Measurements from ENCODE around the gene CFAP73. TPM values are rescaled to one million over a fixed set of nuclear protein-coding genes. Genes with fewer than 3 reads are reported as not detected.

The CFAP73 gene
- total and polyA plus RNA-seq, 2 experiments from 2014 or later = 0.50 to 0.59 TPM

DNA sequence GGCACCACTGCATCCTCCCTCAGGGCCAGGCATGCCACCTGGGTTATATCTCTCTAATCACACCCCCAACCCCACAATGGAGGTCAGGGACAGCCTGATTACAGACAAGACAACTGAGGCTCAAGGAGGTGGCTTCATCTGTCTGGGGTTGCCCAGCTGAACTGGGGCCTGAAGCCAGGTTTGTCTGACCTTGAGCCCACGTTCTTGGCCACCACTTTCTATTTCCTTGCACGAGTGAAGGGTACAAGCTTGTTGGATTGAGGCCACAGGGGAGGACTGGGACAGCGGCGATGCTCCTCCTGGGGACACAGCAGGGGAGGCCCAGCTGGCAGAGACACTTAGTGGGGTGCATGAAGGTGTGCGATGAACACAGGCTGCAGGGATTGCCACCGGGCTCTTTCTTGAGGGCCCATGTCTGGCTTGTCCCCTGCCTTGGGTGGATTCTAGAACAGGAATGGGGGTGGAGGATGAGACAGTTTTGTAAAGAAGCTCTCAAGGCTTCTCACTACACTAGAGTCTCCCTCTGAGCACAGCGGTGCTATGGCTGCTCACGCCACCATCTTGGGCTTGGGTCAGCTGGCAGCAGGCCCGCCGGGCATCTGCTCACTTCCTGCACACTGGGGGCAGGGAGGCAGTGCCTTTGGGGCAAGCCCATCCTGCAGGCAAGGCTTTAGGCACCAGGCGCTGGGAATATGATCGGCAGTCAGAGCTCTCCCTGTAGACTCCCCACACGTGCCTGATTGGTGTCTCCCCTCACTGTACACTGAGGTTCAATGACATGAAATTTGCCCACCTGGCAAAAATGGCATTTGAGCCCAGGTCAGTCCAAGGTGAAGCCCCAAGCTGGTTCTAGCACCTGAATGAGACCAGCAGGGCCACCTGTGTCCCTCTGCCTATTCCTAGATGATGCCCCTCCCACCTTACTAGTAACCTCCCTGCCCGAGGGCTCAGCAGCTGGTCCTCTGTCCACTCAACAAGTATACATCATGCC is 52.0 kb downstream of the CFAP73 start:
- Mint-ChIP-seq H3K9me3 (peaks cover 4% of the 10 kb centered on the region; the same call in 2 of the 3 replicates), H3K27me3 (ENCODE audit: insufficient read depth, low read depth, poor library complexity) (peaks cover 2% of the 10 kb centered on the region), H3K36me3 (ENCODE audit: low read depth) (peaks cover 4% of the 10 kb centered on the region), H3K27ac (no peak overlapping the region), H3K4me3 (no peak overlapping the region), H3K4me1 (no peaks in the 10 kb centered on the region; the same call in 2 of the 3 replicates)
- H4K20me1 ChIP-seq (replicated peaks; ENCODE audit: insufficient read depth) = no peaks in the 10 kb centered on the region
- no peak overlapping the region for H3K4me3 ChIP-seq
- no peak for ATAC-seq
- H3K27me3 ChIP-seq (ENCODE audit: insufficient read depth) = no peaks in the 10 kb centered on the region
- no peaks in the 10 kb centered on the region for H3F3A ChIP-seq (replicated peaks; ENCODE audit: low read depth)
- H3K36me3 ChIP-seq (ENCODE audit: insufficient read depth) = no peaks in the 10 kb centered on the region
- DNase-seq (ENCODE audit: low spot score) = no peak
- no peak overlapping the region for H3K4me2 ChIP-seq
- H3K4me1 ChIP-seq (ENCODE audit: insufficient read depth) = no peaks in the 10 kb centered on the region; the same call in 1 of the 2 replicates
- TF ChIP-seq EZH2 (IDR thresholded peaks at IDR 0.05; ENCODE audit: low read depth, unreplicated experiment) = no peak
- TF ChIP-seq POLR2AphosphoS5 (IDR thresholded peaks at IDR 0.05; ENCODE audit: low read depth) = no peak
- TF ChIP-seq, protein P1, sequence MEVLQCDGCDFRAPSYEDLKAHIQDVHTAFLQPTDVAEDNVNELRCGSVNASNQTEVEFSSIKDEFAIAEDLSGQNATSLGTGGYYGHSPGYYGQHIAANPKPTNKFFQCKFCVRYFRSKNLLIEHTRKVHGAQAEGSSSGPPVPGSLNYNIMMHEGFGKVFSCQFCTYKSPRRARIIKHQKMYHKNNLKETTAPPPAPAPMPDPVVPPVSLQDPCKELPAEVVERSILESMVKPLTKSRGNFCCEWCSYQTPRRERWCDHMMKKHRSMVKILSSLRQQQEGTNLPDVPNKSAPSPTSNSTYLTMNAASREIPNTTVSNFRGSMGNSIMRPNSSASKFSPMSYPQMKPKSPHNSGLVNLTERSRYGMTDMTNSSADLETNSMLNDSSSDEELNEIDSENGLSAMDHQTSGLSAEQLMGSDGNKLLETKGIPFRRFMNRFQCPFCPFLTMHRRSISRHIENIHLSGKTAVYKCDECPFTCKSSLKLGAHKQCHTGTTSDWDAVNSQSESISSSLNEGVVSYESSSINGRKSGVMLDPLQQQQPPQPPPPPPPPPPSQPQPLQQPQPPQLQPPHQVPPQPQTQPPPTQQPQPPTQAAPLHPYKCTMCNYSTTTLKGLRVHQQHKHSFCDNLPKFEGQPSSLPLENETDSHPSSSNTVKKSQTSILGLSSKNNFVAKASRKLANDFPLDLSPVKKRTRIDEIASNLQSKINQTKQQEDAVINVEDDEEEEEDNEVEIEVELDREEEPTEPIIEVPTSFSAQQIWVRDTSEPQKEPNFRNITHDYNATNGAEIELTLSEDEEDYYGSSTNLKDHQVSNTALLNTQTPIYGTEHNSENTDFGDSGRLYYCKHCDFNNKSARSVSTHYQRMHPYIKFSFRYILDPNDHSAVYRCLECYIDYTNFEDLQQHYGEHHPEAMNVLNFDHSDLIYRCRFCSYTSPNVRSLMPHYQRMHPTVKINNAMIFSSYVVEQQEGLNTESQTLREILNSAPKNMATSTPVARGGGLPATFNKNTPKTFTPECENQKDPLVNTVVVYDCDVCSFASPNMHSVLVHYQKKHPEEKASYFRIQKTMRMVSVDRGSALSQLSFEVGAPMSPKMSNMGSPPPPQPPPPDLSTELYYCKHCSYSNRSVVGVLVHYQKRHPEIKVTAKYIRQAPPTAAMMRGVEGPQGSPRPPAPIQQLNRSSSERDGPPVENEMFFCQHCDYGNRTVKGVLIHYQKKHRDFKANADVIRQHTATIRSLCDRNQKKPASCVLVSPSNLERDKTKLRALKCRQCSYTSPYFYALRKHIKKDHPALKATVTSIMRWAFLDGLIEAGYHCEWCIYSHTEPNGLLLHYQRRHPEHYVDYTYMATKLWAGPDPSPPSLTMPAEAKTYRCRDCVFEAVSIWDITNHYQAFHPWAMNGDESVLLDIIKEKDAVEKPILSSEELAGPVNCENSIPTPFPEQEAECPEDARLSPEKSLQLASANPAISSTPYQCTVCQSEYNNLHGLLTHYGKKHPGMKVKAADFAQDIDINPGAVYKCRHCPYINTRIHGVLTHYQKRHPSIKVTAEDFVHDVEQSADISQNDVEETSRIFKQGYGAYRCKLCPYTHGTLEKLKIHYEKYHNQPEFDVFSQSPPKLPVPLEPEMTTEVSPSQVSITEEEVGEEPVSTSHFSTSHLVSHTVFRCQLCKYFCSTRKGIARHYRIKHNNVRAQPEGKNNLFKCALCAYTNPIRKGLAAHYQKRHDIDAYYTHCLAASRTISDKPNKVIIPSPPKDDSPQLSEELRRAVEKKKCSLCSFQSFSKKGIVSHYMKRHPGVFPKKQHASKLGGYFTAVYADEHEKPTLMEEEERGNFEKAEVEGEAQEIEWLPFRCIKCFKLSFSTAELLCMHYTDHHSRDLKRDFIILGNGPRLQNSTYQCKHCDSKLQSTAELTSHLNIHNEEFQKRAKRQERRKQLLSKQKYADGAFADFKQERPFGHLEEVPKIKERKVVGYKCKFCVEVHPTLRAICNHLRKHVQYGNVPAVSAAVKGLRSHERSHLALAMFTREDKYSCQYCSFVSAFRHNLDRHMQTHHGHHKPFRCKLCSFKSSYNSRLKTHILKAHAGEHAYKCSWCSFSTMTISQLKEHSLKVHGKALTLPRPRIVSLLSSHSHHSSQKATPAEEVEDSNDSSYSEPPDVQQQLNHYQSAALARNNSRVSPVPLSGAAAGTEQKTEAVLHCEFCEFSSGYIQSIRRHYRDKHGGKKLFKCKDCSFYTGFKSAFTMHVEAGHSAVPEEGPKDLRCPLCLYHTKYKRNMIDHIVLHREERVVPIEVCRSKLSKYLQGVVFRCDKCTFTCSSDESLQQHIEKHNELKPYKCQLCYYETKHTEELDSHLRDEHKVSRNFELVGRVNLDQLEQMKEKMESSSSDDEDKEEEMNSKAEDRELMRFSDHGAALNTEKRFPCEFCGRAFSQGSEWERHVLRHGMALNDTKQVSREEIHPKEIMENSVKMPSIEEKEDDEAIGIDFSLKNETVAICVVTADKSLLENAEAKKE (CRISPR knock-in tag; IDR thresholded peaks at IDR 0.05) = no peak
- TF ChIP-seq JUNB (IDR thresholded peaks at IDR 0.05; ENCODE audit: unreplicated experiment) = no peak
- no peak for TF ChIP-seq EZH2phosphoT487 (IDR thresholded peaks at IDR 0.05; ENCODE audit: unreplicated experiment)
- TF ChIP-seq, protein P2, sequence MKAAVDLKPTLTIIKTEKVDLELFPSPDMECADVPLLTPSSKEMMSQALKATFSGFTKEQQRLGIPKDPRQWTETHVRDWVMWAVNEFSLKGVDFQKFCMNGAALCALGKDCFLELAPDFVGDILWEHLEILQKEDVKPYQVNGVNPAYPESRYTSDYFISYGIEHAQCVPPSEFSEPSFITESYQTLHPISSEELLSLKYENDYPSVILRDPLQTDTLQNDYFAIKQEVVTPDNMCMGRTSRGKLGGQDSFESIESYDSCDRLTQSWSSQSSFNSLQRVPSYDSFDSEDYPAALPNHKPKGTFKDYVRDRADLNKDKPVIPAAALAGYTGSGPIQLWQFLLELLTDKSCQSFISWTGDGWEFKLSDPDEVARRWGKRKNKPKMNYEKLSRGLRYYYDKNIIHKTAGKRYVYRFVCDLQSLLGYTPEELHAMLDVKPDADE (IDR thresholded peaks at IDR 0.05) = no peak
- TF ChIP-seq, protein P3, sequence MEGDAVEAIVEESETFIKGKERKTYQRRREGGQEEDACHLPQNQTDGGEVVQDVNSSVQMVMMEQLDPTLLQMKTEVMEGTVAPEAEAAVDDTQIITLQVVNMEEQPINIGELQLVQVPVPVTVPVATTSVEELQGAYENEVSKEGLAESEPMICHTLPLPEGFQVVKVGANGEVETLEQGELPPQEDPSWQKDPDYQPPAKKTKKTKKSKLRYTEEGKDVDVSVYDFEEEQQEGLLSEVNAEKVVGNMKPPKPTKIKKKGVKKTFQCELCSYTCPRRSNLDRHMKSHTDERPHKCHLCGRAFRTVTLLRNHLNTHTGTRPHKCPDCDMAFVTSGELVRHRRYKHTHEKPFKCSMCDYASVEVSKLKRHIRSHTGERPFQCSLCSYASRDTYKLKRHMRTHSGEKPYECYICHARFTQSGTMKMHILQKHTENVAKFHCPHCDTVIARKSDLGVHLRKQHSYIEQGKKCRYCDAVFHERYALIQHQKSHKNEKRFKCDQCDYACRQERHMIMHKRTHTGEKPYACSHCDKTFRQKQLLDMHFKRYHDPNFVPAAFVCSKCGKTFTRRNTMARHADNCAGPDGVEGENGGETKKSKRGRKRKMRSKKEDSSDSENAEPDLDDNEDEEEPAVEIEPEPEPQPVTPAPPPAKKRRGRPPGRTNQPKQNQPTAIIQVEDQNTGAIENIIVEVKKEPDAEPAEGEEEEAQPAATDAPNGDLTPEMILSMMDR (conservative IDR thresholded peaks at IDR 0.05; ENCODE audit: low read depth in 2 of 2) = no peak
- TF ChIP-seq CREB1 (CRISPR knock-in tag; IDR thresholded peaks at IDR 0.05; ENCODE audit: low read depth) = no peak
- TF ChIP-seq ZNF114 (CRISPR knock-in tag; IDR thresholded peaks at IDR 0.05) = no peak
- no peak for TF ChIP-seq ZNF331 (CRISPR knock-in tag; IDR thresholded peaks at IDR 0.05; ENCODE audit: low read depth)
- TF ChIP-seq STAT1 (IDR thresholded peaks at IDR 0.05; ENCODE audit: unreplicated experiment) = no peak
- no peak for TF ChIP-seq NANOG (IDR thresholded peaks at IDR 0.05; ENCODE audit: borderline replicate concordance)
- TF ChIP-seq, protein P4, sequence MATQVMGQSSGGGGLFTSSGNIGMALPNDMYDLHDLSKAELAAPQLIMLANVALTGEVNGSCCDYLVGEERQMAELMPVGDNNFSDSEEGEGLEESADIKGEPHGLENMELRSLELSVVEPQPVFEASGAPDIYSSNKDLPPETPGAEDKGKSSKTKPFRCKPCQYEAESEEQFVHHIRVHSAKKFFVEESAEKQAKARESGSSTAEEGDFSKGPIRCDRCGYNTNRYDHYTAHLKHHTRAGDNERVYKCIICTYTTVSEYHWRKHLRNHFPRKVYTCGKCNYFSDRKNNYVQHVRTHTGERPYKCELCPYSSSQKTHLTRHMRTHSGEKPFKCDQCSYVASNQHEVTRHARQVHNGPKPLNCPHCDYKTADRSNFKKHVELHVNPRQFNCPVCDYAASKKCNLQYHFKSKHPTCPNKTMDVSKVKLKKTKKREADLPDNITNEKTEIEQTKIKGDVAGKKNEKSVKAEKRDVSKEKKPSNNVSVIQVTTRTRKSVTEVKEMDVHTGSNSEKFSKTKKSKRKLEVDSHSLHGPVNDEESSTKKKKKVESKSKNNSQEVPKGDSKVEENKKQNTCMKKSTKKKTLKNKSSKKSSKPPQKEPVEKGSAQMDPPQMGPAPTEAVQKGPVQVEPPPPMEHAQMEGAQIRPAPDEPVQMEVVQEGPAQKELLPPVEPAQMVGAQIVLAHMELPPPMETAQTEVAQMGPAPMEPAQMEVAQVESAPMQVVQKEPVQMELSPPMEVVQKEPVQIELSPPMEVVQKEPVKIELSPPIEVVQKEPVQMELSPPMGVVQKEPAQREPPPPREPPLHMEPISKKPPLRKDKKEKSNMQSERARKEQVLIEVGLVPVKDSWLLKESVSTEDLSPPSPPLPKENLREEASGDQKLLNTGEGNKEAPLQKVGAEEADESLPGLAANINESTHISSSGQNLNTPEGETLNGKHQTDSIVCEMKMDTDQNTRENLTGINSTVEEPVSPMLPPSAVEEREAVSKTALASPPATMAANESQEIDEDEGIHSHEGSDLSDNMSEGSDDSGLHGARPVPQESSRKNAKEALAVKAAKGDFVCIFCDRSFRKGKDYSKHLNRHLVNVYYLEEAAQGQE (IDR thresholded peaks at IDR 0.05; ENCODE audit: unreplicated experiment) = no peak
- no peak overlapping the region for H3K27ac ChIP-seq (ENCODE audit: low read depth)
- H3K79me2 ChIP-seq (replicated peaks; ENCODE audit: insufficient read depth) = no peaks in the 10 kb centered on the region
- H3K9me2 ChIP-seq (ENCODE audit: insufficient read depth) = no peaks in the 10 kb centered on the region
- H2AFZ ChIP-seq = no peak overlapping the region
